Stimulated activated CD8-positive, alpha-beta memory T cell treated with anti-CD3 and anti-CD28 coated beads, Interleukin-12 subunit alpha, Interleukin-12 subunit beta, amount 100 ng/mL, for 24 hours (primary cell): ENCODE results near the gene STK24.
A peak's percentile ranks its signal among the peaks of the same experiment; 100 is the strongest.

Source experiments
- DNase-seq: peaks from one replicate; pipeline ENCODE4 v3.0.0-alpha.2; 2020; ENCODE audit errors: extremely low read depth

Gene STK24

DNA sequence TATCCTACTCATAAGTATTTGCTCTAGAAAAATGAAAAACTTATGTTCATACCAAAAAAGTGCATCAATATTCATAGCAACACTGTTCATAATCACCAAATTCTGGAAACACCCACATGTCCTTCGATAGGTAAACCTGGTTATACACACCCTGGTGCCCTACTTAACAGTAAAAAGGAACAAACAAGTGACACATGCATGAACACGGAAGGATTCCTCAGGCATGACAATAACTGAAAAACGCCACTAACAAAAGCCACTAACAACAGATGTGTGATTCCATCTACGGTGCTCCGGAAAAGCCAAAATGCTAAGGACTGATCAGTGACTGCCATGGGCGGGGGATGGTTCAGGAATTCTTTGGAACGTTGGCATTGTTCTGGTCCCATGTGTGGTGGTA, 65.5 kb downstream of the STK24 start:
- DNase-seq, result no peak

DNA sequence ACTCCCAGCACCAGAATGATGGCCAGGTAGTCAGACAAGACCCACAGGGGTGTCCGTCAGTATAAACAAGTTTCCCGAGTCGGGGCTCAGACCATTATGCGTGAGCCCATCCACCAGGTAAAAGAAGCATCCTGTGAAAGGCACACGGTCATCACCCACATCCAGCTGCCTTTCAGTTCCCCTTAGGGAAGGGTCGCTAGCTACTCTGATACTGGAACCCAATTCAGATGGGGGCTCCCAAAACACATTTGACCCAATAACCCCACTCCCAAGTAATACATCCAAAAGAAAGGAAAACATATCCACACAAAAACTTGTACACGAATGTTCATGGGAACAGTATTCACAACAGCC, 66.8 kb downstream of the STK24 start:
- no peak for DNase-seq

DNA sequence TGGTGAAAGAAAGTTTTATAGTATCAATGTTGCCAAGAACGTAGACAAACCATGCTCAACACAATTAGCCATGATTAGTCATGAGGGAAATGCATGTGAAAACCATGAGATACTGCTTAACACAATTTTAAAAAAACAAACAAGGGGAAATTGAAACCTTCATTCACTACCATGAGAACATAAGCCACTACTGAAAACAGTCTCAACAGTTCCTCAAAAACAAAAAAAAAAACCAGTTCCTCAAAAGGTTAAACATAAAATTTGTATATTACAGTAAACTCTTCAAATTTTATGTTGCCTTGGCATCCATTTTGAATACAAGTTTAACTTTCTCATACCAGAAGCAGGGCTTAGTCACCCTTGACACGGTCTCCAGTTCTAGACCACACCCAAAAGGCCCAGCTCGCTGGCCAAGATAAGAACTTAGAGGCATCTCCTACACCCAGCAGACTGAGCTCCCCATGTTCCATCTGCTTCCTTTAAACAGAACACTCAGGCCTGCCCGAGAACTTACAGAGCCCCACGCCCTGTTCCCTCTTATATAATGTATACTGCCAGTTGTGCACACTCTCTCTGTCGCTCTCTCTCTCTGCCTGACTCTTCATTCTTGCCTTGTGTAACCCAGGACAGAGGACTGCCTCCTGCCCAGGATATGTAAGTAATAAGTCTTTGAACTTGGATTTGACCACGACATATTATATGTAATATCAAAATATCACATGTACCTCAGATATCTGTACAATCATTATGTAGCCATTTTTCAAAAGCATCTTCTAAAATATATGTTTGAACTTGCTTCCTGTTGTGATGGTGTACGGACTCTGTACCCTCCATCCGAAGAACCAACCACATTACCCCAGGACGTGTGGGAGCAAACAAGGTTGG, 67.4 kb downstream of the STK24 start:
- peak; percentile 28 for DNase-seq

DNA sequence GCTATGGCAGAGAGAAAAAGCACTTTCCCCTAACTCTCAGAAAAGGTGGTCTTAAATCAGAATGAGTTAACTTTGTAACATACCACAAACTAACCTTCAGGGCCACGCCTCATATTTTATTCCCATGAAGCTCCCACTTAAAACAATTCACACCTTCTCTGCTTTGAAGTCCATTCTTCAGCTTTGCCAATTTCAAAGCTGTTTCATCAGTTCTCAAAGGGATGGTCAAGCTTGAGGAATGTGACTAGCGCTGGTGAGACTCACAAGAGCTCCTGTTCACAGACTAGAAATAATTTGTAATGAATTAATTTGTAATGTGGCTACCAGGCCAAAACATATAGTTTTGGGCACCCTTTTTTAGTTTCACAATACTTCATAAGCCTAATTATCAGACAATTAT, 68.2 kb downstream of the STK24 start:
- DNase-seq, result no peak

DNA sequence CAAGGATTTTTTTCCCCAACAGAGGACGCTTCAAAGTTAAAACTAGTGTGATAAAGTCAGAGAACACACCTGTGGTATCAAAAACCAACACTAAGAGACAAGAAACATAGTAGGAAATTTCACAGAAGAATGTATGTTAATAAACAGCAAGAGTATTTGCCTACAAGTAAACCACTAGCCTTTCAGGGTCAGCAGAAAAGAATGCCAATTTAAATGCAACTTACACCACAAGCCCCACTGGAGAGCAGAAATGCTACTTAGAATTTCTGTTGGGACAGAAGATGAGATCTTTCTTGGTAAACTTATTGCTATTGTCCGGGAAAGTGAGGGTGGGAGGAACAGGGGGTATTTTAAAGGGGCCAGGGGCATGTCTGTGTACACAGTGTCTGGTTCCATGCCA, 68.6 kb downstream of the STK24 start:
- DNase-seq, result no peak

DNA sequence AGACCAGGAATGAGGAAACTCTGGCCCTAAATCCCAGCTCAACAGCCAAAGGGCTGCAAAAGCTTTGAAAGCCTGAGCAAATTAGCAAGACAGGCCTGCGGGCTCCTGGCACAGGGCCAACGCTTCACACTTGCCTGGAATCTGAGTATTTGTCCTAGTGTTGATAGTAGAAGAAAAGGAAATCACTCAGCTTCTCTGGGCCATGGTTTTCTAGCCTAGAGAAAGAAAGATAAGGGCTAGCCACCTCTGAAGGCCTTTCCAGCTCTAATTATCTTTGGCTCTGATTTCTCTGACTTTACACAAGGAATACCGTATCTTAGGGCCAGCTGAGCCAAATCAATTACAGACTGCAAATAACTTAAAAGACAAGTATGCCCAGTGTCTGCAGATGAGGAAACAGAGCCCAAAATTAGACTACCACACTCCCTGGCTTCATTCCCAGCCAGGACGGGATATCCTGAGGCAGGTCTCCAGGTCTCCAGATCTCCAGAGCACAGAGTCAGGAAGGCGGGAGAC, 69.6 kb downstream of the STK24 start:
- DNase-seq, result no peak

DNA sequence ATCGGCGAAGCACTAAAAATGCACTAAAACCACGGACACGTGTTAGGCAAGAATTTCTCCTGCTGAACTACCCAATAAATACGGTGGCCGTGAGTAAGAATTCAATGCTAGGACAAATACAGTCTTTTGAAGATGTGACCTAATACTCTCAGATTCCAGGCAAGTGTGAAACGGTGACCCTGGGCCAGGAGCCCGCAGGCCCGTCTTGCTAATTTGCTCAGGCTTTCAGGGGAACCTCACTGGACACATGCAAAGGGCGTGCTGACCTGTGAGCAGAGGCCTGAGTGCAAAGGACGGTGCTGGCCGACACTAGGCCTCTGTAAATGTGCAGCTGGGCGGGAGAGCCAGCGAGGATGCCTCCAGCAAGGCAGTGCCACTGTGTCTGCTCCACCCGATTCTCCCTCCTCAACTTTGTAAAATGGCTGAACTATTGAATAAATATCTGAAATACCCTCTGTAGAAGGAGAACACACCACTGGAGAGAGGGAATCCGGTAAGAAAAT, 70.1 kb downstream of the STK24 start:
- no peak for DNase-seq

DNA sequence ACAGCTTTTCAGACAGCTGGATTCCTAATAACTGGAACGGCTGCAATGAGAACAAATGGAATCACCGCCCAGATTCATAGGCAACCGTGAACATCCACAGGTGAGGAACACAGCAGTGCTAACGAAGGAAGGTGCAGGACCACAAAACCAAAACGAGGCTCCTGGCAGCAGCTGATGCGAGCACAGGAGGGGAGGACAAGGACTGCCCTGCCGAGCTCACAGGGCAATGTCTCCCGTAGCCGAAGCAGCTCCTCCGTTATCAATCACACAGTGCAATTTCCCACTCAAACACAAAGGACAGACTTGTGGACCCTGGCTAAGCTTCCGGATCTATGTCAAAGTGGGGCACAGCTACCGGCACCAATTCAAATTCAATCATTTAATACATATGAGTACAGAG, 70.6 kb downstream of the STK24 start:
- DNase-seq, result no peak

DNA sequence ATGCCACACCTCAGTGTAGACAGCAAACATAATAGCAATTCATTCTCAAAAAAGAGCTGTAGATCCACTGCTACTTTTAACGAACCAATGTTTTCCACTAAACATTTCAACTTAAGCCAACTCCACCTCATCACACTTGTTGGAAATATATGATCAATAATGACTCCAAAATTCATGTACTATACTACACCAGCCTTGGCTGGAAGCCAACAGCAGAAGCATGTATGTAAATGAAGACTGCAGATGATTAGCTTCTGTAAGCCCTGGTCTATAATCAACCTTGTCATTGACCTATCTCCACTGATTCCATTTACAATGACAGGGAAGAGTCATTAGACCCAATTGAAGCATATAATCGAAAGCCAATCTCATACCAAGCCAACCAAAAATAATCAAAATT, 71.7 kb downstream of the STK24 start:
- no peak for DNase-seq

DNA sequence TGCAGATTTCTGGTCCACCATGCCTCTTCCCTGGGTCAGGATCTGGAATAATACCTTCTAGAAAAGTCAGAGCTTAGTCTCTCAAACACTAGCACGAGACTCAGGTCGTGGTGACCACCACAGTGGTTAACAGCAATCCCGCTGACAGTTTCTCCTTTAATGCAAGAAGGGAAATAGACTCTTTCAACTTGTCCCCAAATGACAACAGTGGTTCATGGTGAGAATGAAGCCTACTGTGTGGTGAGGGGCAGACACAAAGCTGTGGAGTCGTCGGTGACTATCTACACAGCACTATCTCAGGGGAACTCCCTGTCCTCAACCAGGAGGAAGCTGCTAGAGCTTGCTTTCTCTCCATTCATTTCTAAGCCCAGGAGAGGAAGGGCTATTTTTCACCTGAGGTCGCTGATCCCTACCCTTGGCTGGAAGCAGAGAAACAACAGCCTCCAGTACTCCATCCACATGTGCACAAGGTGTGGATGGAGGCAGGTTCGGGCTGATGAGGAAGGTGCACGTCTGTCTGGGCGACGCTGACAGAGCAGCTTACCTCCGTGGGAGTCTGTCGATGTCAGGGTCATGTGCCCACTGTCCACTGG, 72.4 kb downstream of the STK24 start:
- no peak for DNase-seq

DNA sequence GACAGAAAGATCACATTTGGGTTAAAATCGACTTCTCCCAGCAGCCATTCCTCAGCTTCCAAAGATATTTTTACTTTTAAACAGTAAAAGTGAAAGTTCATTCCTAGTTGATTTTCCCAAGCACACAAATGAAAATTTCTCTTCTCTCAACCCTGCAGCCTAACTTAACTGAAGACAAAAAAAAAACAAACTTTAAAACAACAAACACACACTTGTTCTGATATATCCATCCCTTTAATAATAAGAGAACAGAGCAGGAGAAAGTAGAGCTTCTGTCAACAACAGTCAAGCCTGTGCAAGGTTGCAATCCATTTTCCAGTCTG, 72.9 kb downstream of the STK24 start:
- DNase-seq, result no peak

DNA sequence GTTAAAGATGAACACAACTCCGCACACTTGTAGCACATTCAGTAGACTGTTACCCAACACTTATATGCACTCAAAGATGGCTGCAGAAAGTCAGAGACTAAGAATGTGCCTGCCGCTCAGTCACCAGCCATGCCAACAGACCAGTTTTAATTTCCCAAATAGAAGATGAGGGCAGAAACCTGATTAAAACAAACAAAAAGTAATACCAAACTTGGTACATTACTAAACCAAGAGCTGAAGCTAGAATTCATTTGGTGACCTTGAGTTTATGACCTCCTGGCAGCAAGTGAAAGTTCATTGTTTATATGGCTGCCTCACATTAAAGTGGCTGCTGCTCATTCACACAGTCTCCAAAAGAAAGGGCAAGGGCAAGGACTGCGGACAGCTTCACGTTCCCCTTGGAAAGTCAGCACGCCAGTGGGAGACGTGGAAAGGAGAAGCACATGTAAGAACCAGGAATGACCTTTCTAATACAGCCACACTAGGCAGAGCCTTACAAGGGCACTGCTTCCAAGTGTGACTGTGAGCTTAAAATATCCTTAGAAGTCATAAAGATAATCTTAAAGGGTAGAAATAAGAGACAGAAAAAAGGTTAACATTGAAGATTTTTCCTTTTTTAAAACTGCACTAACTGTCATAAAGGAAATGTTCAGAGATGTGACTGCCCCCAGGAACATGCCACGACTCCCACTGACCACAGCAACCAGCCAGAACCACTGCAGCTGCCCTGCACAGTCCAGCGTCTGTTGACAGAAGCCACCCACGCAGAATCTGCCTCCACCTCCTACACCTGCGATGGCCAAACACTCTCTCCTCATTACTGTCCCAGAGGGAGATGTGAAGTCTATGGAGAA, 73.5 kb downstream of the STK24 start:
- no peak for DNase-seq

DNA sequence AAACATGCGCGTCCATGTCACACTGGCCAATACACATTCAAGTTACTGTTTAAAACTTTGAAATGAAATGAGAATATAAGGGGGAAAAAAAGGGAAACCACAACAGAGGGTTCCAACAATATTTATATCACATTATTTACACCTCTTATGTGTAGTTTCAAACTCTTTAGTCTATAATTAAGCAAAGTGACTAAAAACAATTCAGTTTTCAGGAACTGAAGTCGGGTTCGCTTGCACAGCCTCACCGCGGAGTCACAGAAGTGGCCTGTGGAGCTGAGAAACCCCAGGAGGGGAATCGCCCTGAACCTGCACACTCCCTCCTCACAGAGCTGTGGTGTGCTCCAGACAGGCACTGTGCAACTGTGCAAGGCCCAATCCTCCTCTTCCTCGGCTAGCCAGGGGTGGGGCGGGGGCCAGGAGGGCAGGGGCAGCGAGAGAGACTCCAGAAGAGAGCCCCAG, 75.9 kb downstream of the STK24 start:
- DNase-seq, result no peak

DNA sequence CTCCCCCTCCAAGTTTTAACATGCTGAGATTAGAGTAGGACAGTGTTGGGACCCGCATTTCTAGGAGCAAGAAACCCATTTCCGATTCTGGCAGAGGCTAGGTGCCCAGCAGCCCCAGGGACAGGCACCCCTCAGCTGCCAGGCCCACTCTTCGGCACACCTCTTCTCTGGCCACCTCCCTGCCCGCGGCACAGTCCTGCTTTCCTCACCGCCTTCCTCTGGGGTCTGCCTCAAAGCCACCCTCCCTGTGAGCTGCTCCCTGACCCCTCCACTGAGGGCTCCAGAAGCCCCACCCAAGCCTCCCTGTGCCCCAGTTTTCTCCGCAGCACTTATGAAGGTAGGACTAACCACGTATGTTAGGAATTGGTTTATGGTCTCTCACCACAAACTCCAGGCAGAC, 79.9 kb downstream of the STK24 start:
- no peak for DNase-seq

DNA sequence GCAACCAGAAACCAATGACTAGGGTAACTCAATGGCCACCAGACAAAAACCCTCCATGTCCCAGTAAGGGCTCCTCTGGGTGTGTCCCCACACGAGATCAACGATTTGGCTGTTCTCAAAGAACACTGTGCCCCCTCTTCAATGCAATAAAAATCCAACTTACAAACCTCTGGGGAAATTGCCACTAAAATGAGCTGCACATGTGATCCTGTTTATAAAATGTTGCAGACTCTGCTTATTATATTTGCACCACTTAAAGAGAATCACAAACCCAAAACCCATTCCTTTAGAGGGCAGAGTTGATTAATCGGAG, 80.5 kb downstream of the STK24 start:
- no peak for DNase-seq

DNA sequence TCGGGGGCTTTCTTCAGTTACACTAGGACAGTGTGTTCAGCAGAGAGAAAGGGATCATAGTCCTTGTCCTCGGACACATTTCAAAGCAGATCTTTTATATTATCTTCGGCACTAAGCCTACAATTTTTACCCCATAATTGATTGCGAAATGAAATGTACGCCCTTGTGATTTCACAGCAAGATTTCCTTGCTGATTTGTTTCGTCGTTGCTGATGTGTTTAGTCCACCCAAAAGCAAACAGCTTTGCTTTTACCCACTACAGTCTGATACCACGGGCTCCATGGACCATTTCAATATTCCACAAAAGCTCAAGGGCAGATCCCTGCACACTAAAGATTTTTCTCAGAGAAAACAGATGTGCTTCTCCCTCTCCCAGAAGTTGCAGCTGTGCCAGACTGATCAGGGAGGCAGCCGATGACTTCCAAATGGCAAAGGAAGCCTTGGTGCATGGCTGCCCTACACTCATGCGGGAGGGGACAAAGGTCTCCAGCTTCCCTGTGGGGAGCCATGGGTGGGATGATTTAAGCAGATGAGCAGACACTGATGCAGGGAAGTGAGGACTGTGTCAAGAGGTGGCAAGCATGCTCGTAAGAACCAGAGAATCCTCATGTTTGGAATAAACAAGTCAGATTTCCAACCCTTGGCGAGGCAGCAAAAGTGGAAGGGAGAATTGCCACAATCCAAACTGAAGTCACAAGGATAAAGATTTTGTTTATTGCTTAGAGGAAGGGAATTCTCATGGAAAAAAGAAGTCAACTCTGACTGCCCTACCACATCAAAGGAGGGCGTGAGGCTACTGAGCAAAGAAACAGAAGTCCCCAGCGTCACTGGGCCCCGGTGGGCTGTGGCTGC, 81.1 kb downstream of the STK24 start:
- DNase-seq, result no peak

DNA sequence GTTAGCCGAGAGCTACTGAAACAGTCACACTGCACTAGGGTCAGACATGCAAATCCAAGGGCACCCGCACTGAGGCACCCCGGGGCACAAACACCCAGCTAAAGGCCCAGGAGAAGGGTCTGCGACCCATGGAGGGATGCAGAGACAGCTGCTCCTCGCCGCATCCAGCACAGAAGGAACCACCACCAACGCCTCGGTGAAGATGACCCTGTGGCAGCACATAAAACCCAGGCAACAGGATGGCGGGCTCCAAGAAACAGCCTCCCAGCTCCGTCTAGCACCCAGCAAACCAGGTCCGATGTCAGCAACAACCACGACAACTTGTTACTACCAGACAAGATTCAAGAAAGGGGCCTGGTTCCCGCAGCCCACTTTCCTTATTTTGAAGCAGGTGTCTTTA, 82.1 kb downstream of the STK24 start:
- no peak for DNase-seq

DNA sequence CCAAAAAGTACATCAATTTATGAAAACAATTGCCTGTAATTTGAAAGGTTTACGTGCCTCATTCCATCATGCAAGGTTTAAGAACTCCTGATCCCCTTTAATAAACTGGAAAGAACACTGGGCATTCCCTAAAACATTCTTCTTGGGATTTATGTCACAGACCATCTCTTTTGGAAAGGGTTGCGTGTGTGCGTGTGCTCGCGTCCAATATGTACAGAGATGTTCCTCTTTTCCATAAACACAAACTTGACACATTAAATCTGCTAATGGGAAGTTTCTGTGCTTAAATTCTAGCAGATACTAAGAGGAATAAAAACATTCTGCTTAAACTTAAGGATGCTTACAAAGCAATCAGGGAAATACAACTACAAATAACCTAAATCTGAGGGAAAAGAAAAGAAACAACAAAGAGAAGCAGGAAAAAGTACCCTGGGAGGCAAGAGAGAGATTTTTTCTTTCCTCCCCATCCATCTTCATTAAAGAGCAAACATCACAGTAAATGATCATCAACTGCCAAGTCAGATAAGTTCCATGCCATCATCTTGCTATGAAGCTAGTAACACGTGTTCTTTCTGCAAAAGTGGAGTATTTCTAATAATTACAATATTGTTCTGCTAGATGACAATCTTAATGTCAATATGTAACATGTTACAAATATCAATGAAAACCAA, 83.7 kb downstream of the STK24 start:
- no peak for DNase-seq

DNA sequence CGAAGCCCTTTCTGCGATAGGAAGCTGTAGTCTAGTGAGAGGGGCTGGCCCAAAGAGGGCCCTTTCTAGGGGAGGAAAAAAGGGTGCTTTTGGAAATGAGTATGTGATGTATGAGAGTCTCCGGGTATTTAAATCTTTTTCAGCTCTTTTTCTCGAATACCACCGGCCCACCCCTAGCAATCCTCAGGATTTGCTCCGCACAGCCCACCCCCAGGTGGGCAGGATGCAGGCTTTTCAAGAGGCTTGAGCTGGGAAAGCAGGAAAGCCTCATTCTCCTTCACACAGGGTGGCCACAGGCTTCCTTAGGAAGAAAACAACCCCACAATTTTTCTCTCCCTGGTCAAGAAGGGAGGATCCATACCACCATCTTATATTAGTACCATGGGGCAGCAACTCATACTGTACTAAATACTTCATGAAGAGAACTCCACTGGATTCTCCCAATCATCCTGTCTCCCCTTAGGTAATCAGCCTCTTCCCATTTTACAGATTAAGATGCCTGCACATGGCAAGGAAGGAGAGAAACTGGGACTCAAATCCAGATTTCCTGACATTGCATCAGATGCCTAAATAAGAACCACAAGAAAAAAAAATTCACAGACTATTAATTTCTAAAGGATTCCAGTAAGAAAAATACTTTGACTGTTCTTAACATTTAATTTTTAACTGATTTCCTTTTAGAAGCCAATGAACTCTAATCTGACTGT, 84.4 kb downstream of the STK24 start:
- DNase-seq, result no peak

DNA sequence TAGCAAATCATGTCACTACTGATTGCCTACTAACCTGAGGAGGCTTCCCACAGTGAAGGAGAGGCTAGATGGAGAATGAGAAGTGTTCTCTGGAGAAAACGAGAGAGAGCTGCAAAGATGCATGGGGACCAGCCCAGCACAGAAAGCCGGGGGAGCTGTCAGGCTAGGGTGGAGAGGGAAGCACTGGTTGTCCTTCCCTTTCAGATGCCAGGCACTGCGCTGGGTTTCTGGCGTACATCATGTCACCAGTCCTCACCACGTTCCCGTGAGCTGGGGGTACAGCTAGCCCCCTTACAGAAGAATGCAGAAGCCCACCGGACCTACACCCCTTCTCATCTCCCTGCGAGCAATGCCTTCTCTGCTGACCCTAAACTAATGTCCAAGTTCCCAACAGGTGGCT, 86.0 kb downstream of the STK24 start:
- no peak for DNase-seq
